OCI-M2 (cell line): ENCODE data around the gene EPS8.

Source experiments
- DNase-seq: peaks from one replicate; lab custom pipeline; 2025; ENCODE audit not compliant: unreplicated experiment; lab: John Stamatoyannopoulos, UW

Gene EPS8

GRCh38 chr12:15693228-15693911 is 95.8 kb downstream of the EPS8 start:
- DNase-seq: no peak

- no peak for DNase-seq
These were observed 97.8 kb downstream of the EPS8 start for GRCh38 chr12:15691388-15691787.

GRCh38 chr12:15690320-15690719 is 98.9 kb downstream of the EPS8 start:
- no peak for DNase-seq

GRCh38 chr12:15689751-15690191 is 99.4 kb downstream of the EPS8 start:
- DNase-seq: no peak

DNA sequence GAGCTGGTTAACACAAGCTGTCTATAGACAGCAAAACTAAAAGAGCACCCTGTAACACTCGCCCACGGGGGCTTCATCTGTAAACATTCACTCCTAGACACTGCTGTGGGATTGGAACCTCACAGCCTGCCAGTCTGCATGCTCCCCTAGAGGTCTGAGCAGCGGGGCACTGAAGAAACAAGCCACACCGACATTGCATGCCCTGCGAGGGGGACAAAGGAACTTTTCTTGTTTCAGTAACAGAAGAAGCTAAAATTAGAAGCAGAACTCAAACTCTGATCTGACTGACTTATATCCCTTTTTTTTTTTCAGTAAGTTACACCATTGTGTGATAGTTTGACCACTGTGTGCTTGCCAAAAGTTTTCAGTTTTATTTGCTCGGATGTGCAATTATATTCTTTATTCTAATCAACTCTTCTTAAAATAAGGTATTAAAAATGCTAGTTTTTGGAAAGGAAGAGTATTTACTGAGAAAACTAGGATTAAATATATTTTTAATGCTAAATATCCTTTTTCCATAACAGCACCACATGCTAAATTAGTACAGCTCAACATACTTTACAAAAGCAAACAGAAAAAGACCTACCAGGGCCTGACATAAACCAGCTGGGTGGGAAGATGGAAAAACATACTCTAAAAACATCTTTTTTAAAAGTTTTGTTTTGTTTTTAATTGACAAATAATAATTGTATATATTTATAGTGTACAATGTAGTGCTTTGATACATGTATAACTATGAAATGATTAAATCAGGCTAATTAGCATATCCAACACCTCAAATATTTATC is 100.2 kb downstream of the EPS8 start:
- DNase-seq: no peak

- DNase-seq: peak; percentile 38
These were observed 100.9 kb downstream of the EPS8 start for GRCh38 chr12:15688202-15688736.

DNA sequence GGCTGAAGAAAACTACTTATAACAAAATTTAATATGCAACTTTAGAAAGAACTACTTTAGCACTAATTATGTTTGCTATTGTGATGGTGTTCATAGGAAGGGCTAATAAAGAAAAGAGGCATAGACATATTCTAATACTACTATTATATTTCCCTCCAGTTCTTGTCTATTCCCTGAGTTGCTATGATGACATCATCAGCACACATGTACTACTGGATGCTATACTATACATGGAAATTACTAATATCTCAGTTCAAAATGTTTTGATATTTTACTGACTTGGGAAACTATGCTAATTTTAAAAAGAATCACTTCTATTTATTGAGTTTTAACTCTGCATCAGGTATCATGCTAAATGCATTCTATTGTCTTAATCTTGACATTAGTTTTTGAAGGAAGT is 101.6 kb downstream of the EPS8 start:
- no peak for DNase-seq

DNA sequence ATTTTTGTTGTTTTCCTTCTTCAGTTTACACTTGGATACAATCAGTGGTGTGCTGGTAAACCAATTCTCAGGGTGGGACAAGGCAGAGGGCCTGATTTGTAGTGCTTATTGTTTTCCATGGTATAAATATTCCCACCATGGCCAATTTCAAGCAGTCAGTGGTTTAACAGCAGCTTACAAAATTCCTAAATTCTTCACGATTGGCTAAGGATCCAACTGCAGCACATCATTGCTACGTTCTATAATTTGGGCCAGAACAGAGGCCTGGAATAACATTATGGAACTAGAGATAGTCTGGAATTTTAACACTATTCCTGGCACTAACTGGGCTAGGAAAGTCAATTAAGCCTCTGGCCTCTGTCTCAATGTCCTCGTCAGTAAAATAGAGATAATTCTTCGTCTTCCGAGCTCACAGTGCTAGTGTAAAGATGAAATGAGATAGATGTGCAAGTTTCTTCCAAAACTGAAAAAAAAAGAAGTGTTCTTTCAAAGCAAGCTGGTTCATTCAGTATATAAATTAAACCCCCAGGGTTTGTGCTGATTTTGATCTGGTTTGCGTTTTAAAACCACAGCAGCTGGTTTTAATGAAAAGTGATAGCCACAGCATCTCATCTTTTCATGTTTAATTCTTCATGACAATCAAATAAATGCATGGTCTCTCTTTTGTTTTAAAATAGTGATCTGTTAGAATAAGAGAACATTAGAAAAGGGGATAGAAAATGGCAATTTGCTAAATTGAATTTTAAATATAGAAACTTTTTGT is 104.1 kb downstream of the EPS8 start:
- no peak for DNase-seq

DNA sequence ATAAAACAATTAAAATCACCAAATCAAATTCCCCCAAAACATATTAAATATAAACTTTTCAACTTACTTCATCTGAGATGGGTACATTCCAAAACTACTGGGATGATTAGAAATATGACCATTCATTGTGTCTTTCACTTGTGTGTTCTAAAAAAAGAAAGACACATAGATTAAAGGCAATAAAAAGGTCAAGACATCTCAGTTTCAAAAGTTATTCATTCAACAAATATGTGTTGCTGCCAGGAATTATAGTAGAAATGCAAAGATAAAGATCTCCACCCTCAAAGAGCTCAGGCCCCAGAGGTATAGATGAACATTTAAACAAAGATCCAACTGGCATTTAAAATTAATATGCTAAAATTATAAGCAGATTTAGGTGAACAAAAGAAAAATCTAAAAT is 106.4 kb downstream of the EPS8 start:
- no peak for DNase-seq

DNA sequence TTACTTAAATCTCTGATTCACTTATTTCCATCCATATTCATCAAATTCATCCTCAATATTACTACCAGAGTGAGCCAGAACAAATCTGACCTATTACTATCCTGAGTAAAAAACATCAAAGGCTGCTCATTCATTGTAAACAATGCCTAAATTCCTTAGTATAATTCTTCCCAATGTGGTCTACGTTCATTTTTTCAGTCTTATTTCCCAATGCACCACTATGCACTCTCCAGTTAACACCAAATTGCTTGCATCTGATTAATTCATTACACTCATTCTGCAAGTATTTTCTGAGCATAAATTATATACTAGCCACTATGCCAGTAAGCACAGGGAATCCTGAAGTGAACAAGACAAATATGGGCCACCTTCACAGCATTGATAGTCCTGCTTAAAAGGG is 110.0 kb downstream of the EPS8 start:
- no peak for DNase-seq

DNA sequence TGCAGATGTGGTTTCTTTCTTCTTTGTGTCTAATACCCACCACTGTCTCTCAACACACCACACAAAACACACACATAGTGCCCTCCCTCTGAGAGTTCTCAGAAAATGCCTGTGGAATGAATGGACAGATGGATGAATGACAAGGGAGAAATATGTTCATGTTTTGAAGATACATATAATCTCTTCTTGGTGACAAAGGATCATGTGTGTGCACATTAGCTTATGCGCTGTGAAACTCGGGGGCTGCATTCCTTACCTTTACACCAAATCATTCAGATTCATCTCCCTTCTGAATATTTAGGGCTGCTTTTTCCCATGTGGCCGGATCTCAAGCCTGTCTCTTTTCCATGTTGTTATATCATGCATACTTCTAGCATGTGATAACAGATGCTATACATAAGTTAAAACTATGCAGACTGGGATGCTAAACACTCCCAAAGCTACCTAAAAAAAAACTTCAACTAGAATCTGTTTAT is 111.4 kb downstream of the EPS8 start:
- DNase-seq: no peak

DNA sequence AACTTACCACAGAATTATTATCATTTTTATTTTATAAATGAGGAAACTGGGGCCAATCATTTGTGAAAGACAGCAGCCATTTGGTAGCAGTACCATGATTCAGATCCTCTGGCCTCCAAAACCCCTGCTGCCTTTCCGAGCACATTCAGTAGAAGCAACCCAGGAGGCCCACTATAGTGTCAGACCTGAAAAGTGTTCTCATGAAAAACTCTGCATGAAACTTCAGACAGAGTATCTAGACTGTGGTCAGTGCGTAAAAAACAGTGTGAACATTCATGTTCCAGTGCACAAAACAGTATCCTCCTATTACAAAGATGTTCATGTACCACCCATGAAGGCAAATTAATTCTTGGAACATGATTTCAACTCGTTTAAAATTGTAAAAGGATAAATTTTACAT is 112.0 kb downstream of the EPS8 start:
- DNase-seq: no peak

DNA sequence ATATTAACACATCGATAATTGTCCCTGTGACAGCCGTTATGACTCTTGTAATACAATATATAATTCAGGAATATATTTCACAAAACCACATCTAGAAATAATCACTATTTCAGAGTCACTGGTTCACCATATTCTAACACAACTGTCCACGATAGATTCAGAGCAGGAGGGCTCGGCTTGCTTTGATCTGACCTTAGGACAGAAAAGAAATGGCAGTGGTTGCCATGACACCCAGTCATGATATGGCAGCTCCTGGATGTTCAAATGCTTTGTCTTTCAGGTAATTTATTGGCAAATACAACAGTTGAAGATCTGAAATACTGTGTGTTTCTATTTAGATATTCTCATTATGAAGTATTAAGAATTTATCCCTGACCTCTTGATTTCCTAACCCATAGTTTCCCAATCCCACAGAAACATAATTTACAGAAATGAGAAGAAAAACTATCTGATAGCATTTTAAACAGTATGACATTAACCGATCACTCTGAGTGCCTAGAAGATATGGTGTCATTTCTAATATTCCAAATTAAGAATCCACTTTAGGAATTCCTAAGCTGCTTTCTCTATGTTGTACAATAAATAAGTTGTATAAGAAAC is 116.4 kb downstream of the EPS8 start:
- DNase-seq: no peak

DNA sequence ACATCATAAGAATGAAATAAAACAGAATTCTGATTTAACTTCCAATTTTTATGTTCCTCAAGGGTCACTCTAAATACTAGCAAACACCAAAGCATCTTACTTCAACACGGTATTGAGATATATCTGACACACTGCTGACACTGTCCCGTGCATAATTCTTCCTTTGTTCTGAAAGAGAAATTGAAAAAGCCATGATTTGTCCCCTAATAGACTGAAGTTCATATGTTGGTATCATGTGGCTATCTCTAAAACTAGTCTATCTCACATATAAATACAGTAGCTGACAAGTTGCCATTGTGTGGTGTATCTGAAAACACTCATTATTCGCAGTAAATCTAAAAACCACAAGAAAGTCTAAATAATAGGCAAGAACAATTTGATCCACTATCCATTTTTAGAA is 118.4 kb downstream of the EPS8 start:
- DNase-seq: no peak

- no peak for DNase-seq
These were observed 119.8 kb downstream of the EPS8 start for GRCh38 chr12:15669256-15669948.

DNA sequence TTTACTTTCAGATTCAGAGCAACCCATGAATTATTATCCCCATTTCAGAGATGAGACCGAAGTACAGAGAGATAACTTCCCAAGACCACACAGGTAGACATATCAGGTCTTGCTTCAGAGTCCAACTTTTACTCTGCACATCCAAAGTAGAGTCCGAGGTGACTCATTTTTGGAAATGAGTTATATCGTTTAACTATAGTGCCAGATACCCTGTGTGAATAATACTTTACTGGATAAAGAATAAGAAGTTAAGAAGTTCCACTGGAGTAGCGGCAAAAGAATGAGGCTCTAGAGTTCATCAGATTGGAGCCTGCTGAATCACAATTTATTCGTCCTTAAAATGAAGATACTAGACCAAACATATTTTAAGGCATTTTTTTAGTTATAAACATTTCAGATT is 124.7 kb downstream of the EPS8 start:
- no peak for DNase-seq

DNA sequence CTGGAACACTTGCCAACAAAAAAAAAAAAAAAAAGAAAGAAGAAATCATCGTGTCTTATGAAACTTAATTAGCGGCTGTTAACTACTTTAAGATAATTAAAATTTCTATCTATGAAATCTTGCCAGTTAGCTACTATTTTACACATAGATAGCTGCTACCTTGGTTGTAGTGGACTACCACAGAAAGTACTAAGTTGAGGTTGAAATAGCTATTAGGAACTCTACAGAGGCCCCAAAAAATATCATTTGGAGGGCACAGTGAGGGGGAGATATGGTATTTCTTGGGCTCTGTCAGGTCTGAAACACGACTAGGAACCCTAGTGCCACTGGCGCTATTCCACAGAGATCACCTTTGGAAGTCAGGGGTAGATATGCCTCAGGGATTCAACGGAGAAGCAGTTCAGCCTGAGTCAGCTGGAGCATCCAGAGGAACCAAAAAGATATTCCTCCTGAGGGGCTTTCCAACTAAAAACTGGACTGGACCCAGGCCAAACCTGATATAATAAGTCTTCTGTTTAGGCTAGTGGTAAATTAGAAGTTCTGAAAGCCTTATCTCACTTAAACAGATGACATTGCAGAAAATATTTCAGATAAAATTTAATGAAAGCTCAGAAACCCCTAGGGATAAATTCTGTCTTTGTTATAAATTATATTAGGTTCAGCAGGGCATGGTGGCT is 126.1 kb downstream of the EPS8 start:
- no peak for DNase-seq

DNA sequence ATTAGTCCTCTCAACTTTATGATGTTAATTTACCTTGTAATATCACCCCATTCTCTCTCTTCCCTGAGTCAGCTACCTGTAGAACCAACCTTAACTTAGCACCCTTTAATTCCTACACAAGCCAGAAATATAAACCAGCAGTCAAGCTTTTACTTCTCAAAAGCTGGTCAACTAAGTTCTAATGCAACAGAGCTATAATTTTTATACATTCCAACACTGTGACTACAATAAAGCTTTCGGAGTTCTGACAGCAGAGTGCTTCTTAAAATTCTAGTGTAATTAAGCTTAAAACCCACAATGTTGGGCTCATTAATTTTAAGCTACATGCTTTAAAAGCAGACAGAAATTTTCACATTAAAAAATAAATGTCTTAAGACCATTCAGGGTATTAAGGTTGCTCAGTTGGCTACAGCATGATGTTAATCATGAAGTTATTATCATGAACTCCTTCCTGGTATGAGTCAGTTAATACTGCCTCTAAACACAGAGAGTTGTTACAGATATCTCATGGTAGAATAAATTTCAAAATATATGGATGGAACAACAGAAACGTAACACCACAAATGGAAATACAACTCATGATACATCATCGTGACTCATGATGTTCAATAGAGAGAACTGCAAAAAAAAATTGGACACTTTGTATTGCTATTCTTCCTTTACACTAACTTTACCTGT is 126.7 kb downstream of the EPS8 start:
- no peak for DNase-seq

- DNase-seq: no peak
These were observed 137.8 kb downstream of the EPS8 start for GRCh38 chr12:15651371-15651770.
